Heart right ventricle (tissue), 16 donors: ENCODE results near the gene MFSD12. TPM values are rescaled to one million over a fixed set of nuclear protein-coding genes. Genes with fewer than 3 reads are reported as not detected.

Experiments used
- ATAC-seq, 8 donors: fragments of 200-7000 bp; cut with Tn5 transposase; one replicate each; pipeline ENCODE4 v1.9.1; 2020; ENCODE audit warnings: mild to moderate bottlenecking in 8 of 8, moderate library complexity in 8 of 8, moderate number of reproducible peaks in 1 of 8
- DNase-seq, 2 donors: peaks; one replicate each; pipeline ENCODE4 v3.0.0-alpha.2; 2020
- H3K27ac ChIP-seq, 10 donors: fragments of 200-600 bp; sonication (generic) in 2 of 10; one replicate each; pipeline versions ENCODE4 v1.5.0 to v1.8.0; 2020 to 2022; ENCODE audit warnings: mild to moderate bottlenecking in 3 of 10
- H3K27me3 ChIP-seq, 7 donors: fragments of 200-600 bp; one replicate each; pipeline ENCODE4 v1.8.0; 2021 to 2022; ENCODE audit warnings: mild to moderate bottlenecking in 2 of 7
- H3K36me3 ChIP-seq, 9 donors: fragments of 200-600 bp; sonication (generic) in 1 of 9; one replicate each; pipeline versions ENCODE4 v1.5.0 to v1.8.0; 2020 to 2022; ENCODE audit warnings: mild to moderate bottlenecking in 2 of 9
- H3K4me1 ChIP-seq, 9 donors: fragments of 200-600 bp; sonication (generic) in 1 of 9; one replicate each; pipeline versions ENCODE4 v1.5.0 to v1.8.0; 2020 to 2022; ENCODE audit warnings: mild to moderate bottlenecking in 4 of 9
- H3K4me3 ChIP-seq, 10 donors: fragments of 200-600 bp; sonication (generic) in 2 of 10; one replicate each; pipeline versions ENCODE4 v1.5.0 to v1.8.0; 2020 to 2022; ENCODE audit warnings: mild to moderate bottlenecking in 7 of 10, moderate library complexity in 2 of 10
- H3K9me3 ChIP-seq, 11 donors: fragments of 200-600 bp in 10 of 11; sonication (generic) in 2 of 11; one replicate each; pipeline versions ENCODE4 v1.5.0 to v1.8.0; 2013 to 2022; ENCODE audit warnings: mild to moderate bottlenecking in 2 of 11, control low read depth in 1 of 11, moderate library complexity in 1 of 11
- CTCF ChIP-seq, 9 donors: fragments of 200-600 bp; sonication (generic) in 2 of 9; IDR thresholded peaks; one replicate each; pipeline versions ENCODE4 v1.5.0 to v1.8.0; 2021 to 2022; ENCODE audit warnings: antibody characterized with exemption in 9 of 9, mild to moderate bottlenecking in 5 of 9, moderate library complexity in 1 of 9
- WGBS, 2 donors: extraction: QIAGEN DNeasy Blood & Tissue Kit; methylation state at CpG; one replicate each; pipeline ENCODE4 v1.1.7; 2013; ENCODE audit warnings: inconsistent platforms in 1 of 2; 5-methylcytosine and 5-hydroxymethylcytosine counted together
- intact Hi-C, 10 donors: fragments of 100-400 bp; cut with DNase I; formaldehyde crosslinking; loops; one replicate each; pipeline versions ENCODE4 v1.11.1 to v1.14.2; 2022
- polyA plus RNA-seq, 2 donors: library from polyadenylated mRNA; stranded (reverse); fragments of 200-250 nt; gene quantifications; one replicate each; pipeline ENCODE4 v1.2.3, GENCODE V29; 2013
- total RNA-seq, 10 donors: library from RNA; stranded (reverse); fragmentation: NEBNext Ultra II Directional in 3 of 10; extraction: Animal tissue kit (Norgen Biotek cat#: 25700) in 3 of 10; gene quantifications; one replicate each; pipeline versions ENCODE4 v1.2.1 to v1.2.4, GENCODE V29; 2021 to 2023
- donor health status: Arrhythmogenic right ventricular cardiomyopathy.
- donor health status: ischemic (EF 13 %, LVEDD 7.1; RV severe dilation, severe dysfunction).
- donor health status: healthy with polysubstance abuse.
- donor health status: DM: no; HTN: yes; CAD: no.
- donor health status: DM: no; HTN: no; CAD: no.
- donor health status: ischemic (EF 25% LVEDD 6.9; RV normal size, moderate dysfunction).
- donor health status: ischemic (EF 25% LVEDD 5.7; RV mildly dilated, moderate dysfunction).
- donor health status: healthy.
- donor health status: DM: yes; HTN: yes; CAD: no.
- donor health status: Ischemic cardiomyopathy.
- donor health status: ischemic (EF 35%, LVEDD 5.7; RV mildly dilated, moderate dysfunction).
- donor health status: nonischemic (EF 11% LVEDD 7.7; RV severe dilation, severe dysfunction).
- donor health status: DM: yes; HTN: yes; CAD: no.
- donor health status: PGD.
- donor health status: ischemic (EF 29% LVEDD 5.4; RV normal size, mild dysfunction).
- donor health status: nonischemic (EF 23%, LVEDD 6.1; RV moderate dilation, normal function).

MFSD12 gene
- total and polyA plus RNA-seq, 12 donors: 11.6 to 43.2 (median 22.1) TPM

- 0% methylated on average over 52 of the region's 52 CpGs for WGBS, 2 donors
- Histone ChIP-seq H3K4me1 (peaks cover 0 to 24% (median 17%) of the 10 kb centered on the region in 9 donors), H3K4me3 (peak within 1 kb of the TSS; percentile 81 to 100 (median 91)), H3K36me3 (peaks cover 0 to 19% (median 10%) of the 10 kb centered on the region in 9 donors), H3K9me3 (no peaks in the 10 kb centered on the region), H3K27me3 (no peaks in the 10 kb centered on the region), H3K27ac (peak within 1 kb of the TSS; percentile 91 to 99 (median 96))
- ATAC-seq: peak; percentile 91 to 98 (median 96)
- TF ChIP-seq CTCF (IDR thresholded peaks at IDR 0.05): no peak
- peak; percentile 95 to 96 for DNase-seq
- intact Hi-C loops: loop anchor here in 1 of 10 donors (10.0 kb wide), 1 partner anchor 1566 kb away; no protein-coding TSS in a partner anchor
Measured at GRCh38 chr19:3500429-3501101, 56.8 kb downstream of the MFSD12 start, which contains the start of gene DOHH. DOHH (minus strand) TSS chr19:3500674; CDS start chr19:3496814, 3,860 bp downstream.

GRCh38 chr19:3499738-3500428 is 57.5 kb downstream of the MFSD12 start:
- no peak for DNase-seq
- 22 to 27% methylated on average over 18 of the region's 18 CpGs for WGBS, 2 donors
- H3K9me3 ChIP-seq: no peaks in the 10 kb centered on the region
- peak in 3 of 8 donors; percentile 5 to 24 (median 6) for ATAC-seq
- no peak for TF ChIP-seq CTCF (IDR thresholded peaks at IDR 0.05)
- H3K27ac ChIP-seq: peak overlapping the region in 9 of 10 donors; percentile 91 to 99 (median 95)
- no peaks in the 10 kb centered on the region for H3K27me3 ChIP-seq
- intact Hi-C loops: loop anchor here in 1 of 10 donors (10.0 kb wide), 1 partner anchor 1565 kb away; no protein-coding TSS in a partner anchor
- H3K4me3 ChIP-seq: peak overlapping the region; percentile 81 to 100 (median 91)
- H3K36me3 ChIP-seq: peaks cover 0 to 26% (median 17%) of the 10 kb centered on the region in 9 donors
- peaks cover 0 to 18% (median 12%) of the 10 kb centered on the region in 9 donors for H3K4me1 ChIP-seq

- no peak for TF ChIP-seq CTCF (IDR thresholded peaks at IDR 0.05)
- Histone ChIP-seq H3K9me3 (no peaks in the 10 kb centered on the region), H3K36me3 (peaks cover 0 to 45% (median 23%) of the 10 kb centered on the region in 9 donors), H3K4me3 (no peak overlapping the region), H3K27me3 (no peaks in the 10 kb centered on the region), H3K4me1 (peaks cover 0 to 18% (median 12%) of the 10 kb centered on the region in 9 donors), H3K27ac (no peak overlapping the region)
- DNase-seq (no peak), ATAC-seq (no peak)
- 96 to 97% methylated on average over 5 of the region's 5 CpGs for WGBS, 2 donors
- intact Hi-C loops: no loop called here
Measured at GRCh38 chr19:3497757-3498520, 59.4 kb downstream of the MFSD12 start.
